Activated CD4-positive, alpha-beta T cell treated with anti-CD3 and anti-CD28 coated beads, Interleukin-2, amount 50 U/mL, for 1 hour (primary cell): ENCODE measurements around the gene RBM28.
A peak's percentile ranks its signal among the peaks of the same experiment; 100 is the strongest.

Experiments
- DNase-seq: peaks from one replicate; pipeline ENCODE4 v3.0.0-alpha.2; 2020

The RBM28 gene, protein sequence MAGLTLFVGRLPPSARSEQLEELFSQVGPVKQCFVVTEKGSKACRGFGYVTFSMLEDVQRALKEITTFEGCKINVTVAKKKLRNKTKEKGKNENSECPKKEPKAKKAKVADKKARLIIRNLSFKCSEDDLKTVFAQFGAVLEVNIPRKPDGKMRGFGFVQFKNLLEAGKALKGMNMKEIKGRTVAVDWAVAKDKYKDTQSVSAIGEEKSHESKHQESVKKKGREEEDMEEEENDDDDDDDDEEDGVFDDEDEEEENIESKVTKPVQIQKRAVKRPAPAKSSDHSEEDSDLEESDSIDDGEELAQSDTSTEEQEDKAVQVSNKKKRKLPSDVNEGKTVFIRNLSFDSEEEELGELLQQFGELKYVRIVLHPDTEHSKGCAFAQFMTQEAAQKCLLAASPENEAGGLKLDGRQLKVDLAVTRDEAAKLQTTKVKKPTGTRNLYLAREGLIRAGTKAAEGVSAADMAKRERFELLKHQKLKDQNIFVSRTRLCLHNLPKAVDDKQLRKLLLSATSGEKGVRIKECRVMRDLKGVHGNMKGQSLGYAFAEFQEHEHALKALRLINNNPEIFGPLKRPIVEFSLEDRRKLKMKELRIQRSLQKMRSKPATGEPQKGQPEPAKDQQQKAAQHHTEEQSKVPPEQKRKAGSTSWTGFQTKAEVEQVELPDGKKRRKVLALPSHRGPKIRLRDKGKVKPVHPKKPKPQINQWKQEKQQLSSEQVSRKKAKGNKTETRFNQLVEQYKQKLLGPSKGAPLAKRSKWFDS

DNA sequence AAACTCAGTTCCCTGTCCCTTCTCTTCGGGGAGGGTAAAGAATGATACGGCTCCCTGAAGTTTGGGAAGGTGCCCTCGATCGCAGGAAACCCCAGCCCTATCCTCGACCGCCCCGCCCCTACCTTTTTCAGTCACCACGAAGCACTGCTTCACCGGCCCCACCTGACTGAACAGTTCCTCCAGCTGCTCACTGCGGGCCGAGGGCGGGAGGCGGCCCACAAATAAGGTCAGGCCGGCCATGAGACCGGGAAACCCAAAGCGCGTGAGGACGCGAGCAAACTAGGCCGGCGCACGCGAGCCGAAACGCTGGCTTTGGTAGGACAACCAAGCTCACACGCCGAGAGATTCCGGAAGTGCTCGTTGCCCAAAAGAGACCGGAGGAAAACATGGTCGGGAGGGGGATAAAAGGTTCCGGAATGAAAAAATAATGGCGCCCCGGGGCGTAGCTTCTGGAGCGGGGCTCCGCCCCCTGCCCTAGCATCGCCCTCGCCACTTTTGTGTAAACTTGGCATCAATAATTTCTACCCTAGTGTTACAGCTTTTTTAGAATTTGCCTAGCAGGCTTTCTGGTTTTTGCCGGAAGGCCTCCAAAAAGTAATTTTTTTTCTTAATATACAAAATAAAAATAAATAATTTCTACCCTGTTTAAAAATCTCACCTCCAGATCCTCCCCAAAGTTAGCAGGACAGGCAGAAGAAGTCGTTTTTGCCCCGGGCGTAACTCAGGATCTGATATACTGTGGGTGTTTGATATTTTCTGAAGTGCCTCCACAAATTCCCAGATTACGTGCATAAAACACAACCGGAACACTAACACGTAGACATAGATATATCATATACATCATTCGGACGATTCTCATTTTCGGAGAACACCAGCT, at the start of gene RBM28:
Gene RBM28, minus strand, starts transcription at position 355 of the 877 bp plus-strand sequence. Its CDS starts 115 bp downstream, at position 240.
- peak; percentile 78 for DNase-seq

GRCh38 chr7:128392446-128393327, 49.0 kb upstream of the RBM28 start:
- DNase-seq: no peak

DNA sequence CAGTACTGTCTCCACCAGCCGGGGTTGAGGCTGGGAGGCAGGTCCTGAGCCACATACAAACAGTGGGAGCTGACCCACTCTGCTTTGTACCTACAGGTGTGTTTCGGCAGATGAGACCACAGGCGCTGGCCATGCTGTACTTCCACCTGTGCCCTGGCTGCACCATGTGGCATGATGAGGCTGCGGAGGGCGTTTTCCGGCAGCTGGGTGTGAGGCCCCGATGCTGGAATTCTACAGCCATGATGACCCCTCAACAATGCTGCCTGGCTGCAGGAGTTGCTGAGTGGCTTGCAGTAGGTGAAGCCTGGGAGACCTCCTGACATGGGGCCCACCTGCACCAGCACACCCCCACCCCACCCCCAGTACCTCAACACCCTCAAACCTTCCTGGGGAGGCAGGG, 48.1 kb upstream of the RBM28 start:
- DNase-seq: no peak

DNA sequence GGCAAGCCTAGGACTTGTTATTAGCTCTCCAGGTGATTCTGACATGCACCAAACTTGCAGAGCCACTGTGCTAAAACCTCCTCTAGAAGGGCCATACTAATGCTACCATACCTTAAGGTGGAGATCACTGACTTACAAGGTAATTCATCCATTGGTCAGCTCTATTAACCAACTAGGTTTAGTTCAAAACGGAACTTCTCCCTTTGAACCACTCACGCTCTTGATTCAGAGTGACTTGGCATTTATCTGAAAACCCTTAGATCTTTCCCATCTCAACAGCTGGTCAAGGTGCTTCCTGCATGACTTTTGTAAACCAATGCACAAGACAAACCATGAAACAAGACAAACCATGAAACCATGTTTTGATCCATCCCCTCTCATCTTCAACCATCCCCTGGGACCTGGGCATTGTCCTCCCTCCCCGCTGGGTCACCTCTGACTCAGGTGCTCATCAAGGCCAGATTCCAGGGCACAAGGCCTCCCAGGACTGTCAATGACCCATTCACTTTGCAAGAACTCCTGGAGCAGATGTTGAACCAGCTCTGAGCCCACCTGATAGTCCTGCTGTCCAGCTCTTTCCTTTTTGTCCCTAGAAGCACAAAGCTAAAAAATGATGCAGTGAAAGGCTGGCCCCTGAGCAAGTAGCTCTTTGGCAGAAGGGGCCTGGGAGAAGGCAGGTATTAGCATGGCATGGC, 47.3 kb upstream of the RBM28 start:
- no peak for DNase-seq

DNA sequence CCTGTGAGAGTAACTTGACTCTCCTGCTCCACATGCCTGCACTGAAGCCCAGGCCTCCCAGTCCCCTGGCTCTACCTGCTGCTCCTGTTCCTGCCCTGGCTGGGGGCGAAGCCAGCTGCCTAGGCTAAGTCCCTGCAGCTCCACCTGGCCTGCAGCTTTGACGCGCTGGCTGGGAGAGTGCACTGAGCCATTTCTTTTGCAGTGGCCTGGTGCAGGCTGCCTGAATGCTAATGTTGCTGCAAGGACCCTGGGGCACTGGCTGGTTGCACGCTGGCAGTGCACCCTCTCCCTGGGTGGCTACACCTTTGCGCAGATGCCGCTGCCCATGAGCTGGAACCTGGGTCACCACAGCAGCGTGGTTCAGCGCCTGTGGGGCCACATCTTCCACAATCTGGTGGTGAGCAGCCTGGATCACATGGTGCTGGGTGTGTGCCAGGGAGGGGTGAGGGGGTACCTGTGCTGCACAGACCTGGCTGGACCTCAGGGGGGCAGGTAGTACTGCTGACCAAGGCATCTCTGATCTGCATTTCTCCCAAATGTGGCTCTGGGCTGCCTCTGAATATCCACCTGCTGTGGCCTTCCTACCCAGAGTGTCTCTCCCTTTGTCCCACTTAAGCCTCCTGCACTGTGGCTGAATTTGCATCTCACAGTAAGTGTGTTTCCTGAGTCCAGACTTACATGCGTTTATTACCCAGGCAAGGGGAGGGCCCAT, 46.1 kb upstream of the RBM28 start:
- no peak for DNase-seq

GRCh38 chr7:128389085-128389617, 45.4 kb upstream of the RBM28 start:
- DNase-seq: no peak

DNA sequence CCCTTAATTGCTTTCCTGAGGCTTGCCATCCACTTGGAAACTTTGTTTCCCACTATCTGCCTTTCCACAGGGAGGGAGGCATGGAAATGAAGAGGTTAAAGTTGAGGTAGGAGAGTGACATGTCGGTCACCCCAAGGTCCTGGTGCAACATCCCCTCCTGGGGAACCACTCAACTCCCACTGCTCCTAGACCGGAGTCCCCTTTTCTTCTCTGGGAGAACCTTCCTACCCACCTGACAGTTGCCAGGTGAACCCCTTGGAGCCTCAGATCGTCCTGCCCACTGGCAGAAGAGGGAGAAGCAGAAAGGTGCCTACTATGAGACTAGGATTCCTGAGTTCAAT, 44.4 kb upstream of the RBM28 start:
- no peak for DNase-seq

DNA sequence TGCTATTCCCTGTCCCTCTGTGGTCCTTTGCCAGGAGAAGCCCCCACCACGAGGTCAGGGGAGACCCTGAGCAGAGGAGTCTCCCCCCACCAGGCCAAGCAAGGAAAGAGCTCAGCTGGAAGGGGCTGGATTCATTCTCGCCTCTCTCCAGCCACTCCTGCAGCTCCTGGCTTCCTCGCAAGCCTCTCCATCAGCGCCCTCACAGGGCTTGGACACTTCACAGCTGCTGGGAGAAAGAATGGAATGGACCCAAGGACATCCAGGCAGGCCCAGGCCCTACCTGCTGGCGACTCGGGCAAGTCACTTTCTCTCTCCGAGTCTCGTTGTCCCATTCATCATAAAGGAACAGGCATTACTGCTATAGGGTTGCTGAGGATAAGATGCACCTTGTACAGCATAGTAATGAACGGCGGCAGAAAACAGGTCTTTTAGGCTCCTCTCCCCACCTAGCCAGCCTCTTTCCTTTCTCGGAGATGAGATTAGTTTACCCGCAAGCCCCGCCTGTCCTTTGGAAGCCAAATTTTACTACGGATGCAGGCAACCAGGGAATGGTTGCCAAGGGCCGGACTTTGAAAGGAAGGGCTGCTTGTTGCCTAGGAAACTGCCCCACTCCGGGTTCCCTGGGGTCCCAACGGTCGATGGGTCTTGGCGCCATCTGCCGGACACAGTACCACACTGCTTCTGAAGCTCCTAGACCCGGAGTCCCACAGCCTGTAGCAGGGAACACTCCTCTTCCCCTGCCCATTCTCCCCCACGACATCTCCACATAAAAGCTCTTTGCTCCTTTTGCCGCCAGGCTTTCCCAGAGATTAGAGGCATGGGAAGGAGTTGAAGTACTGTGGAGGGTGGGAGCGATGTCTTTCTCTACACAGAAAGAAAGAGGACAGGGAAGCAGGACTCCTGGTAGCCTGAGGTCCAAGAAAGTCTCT, 43.8 kb upstream of the RBM28 start:
- DNase-seq: peak; percentile 64

DNA sequence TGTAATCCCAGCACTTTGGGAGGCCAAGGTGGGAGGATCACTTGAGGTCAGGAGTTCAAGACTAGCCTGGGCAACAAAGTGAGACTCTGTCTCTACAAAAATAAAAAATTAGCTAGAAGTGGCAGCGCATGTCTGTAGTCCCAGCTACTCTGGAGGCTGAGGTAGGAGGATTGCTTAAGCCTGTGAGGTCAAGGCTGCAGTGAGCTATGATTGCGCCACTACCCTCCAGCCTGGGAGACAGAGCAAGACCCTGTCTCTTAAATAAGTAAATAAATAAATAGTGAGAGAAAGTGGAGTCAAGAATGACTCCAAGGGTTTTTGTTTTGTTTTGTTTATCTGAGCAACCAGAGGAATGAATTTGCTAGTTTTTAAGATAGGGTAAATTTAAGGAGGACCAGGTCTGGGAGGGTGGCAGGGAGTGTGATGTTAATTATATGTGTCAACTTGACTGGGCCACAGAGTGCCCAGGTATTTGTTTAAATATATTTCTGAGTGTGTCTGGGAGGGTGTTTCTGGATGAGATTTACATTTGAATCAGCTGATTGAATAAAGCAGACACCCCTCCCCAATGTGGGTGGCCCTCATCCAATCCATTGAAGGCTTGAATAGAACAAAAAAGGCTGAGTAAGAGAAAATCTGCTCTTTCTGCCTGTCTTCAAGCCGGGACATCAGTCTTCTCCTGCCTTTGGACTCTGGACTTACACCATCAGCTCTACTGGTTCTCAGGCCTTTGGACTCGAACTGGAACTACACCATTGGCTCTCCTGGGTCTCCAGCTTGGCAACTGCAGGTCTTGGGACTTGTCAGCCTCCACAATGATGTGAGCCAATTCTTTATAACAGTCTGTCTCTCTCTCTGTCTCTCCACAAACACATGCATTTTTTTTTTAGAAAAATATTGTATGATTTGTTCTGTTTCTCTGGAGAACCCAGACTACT, 42.5 kb upstream of the RBM28 start:
- DNase-seq: no peak

DNA sequence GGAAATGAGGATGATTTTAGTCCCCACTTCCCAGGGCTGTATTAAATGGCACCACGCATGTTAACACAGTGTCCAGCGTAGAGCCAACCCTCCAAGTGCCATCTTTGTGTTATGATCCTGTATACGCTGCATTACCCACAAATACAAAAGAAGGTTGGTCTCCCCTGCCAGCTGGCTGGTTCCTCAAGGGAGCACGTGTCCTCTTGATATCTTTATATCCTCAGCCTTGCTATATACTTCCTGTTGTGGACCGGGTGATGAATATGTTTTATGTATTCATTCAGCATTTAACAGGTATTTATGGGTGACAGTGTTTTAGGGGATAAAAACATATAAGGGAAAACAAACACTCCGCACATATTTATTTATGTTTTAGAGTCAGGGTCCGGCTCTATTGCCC, 41.0 kb upstream of the RBM28 start:
- DNase-seq: no peak

- DNase-seq: no peak
Observed at GRCh38 chr7:128383776-128384175, 40.1 kb upstream of the RBM28 start.

DNA sequence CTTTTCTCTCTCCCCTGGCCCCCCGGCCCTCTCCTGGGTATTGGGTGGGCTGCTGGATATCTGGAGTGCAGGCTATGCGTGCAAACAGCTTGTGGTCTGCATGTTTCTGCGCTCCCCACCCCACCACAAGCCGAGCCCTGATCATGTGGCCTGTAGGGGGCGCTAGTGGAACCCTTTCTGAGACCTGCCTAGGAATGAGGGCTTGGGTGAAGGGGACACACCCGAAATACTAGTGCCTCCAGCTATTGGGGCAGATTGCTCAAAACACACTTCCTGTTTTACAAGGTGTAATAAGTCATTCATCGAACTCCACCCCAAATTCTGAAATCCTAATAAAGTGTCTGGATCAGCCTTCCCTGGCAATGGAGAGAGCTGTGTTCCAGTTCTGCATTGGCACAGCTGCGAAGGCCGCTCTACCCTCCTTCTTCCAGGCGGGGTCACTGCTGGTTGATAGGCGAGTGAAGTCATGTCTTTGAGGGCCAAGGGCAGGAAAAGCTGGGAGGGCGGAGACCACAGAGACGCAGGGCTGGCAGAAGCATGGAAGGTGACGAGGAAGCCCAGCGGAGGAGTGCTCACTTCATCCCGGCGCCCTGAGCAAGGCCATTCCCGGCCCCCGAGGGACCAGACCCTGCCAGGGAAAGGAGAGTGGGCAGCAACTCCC, 37.6 kb upstream of the RBM28 start:
- peak; percentile 35 for DNase-seq

GRCh38 chr7:128380483-128381106, 36.9 kb upstream of the RBM28 start:
- DNase-seq: no peak

GRCh38 chr7:128379900-128380479, 36.3 kb upstream of the RBM28 start:
- no peak for DNase-seq

GRCh38 chr7:128378637-128379036, 34.9 kb upstream of the RBM28 start:
- DNase-seq: no peak

- DNase-seq: no peak
Observed at GRCh38 chr7:128376077-128376476, 32.4 kb upstream of the RBM28 start.

DNA sequence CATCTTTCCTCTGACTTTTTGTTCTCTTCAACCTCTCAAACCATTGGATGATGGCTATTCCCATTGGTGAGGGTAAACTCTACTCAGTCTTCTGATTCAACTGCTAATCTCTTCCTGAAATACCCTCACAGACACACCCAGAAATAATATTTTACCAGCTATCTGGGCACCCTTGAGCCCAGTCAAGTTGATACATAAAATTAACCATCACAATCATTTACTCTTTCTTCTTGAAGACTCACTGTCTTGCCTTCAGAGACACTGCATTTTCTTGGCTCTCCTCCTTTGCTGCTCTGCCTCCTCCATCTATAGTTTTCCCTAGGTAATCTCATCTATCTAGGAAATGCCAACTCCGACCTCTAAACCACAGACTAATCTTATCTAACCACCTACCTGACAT, 30.3 kb upstream of the RBM28 start:
- no peak for DNase-seq
